Measurements from ENCODE around the gene RBMS1. TPM values are rescaled to one million over a fixed set of nuclear protein-coding genes. Genes with fewer than 3 reads are reported as not detected.

The RBMS1 gene
- total and polyA plus RNA-seq, 2 of the 13 experiments (the other 11 are each of a cell fraction or from before 2014, with no cell fraction given), result 55.5 to 110 TPM

DNA sequence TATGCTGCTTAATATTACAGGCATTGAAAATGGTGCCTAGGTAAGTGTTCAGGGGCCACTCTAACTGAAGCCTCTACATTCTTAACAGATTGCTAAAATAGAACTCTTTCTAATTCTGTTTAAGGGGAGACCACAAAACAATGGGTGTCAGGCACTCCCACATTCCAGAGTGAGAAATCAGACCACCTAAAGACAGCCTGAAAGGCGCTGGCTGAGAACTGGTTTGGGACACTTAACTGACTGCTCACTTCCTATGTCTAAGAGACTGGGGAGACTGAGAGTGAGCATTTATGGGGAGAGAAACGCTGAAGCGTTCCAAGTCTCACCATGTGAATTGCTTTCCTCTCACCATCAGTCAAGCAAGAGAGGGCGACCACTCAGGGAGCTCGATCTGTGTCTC is 184.7 kb downstream of the RBMS1 start:
- no peak overlapping the region for H3K4me3 ChIP-seq (replicated peaks in 1 of 3; ENCODE audit: insufficient read depth in 1 of 3, low read depth in 2 of 3, low read length in 3 of 3)

GRCh38 chr2:160308476-160308875 is 185.1 kb downstream of the RBMS1 start:
- TF ChIP-seq NR0B2 (CRISPR knock-in tag; IDR thresholded peaks at IDR 0.05), result no peak
- TF ChIP-seq MAFK (conservative IDR thresholded peaks at IDR 0.05 in 1 of 2, IDR thresholded peaks at IDR 0.05 in 1 of 2; ENCODE audit: low read length in 2 of 2), result no peak
- TF ChIP-seq ZNF350 (CRISPR knock-in tag; IDR thresholded peaks at IDR 0.05; ENCODE audit: borderline replicate concordance, low read depth), result no peak
- FAIRE-seq (no peak), ATAC-seq (no peak), DNase-seq (ENCODE audit: low spot score) (no peak)
- no peak overlapping the region for H3K4me3 ChIP-seq (replicated peaks in 1 of 3; ENCODE audit: insufficient read depth in 1 of 3, low read depth in 2 of 3, low read length in 3 of 3)
- ChIA-PET CTCF (ENCODE audit: low intra/inter-chr PET ratio, low total read pairs) (no interaction called here), POLR2A (no interaction called here)
- intact Hi-C loops (cut with micrococcal nuclease; ENCODE audit: unreplicated experiment), result no loop called here
- no peaks in the 10 kb centered on the region for H3K4me1 ChIP-seq (ENCODE audit: insufficient read depth, low read length)
- H3K27me3 ChIP-seq (ENCODE audit: control insufficient read depth in 1 of 2, insufficient read depth in 2 of 2, low read length in 2 of 2), result no peaks in the 10 kb centered on the region
- H3K4me2 ChIP-seq (ENCODE audit: low read depth, low read length), result no peak overlapping the region
- H3K79me2 ChIP-seq (ENCODE audit: insufficient read depth, low read length), result no peaks in the 10 kb centered on the region
- no peaks in the 10 kb centered on the region; the same call in 1 of the 2 replicates for H4K20me1 ChIP-seq (ENCODE audit: insufficient read depth, low read length)
- in situ Hi-C loops (cut with HindIII; ENCODE audit: extremely low pct_ligation_motif_present, low pct_unique_long_range_greater_than_20kb), result no loop called here
- BruUV-seq (replicated peaks), result no TSS peak
- H3K9ac ChIP-seq (ENCODE audit: insufficient read depth, low read depth, low read length), result no peak overlapping the region
- WGBS (ENCODE audit: low lambda C conversion rate), result 95% methylated on average over 3 of the region's 3 CpGs
- peaks cover 6 to 37% of the 10 kb centered on the region in 2 experiments for H3K36me3 ChIP-seq (replicated peaks in 1 of 2; ENCODE audit: control insufficient read depth in 1 of 2, insufficient read depth in 2 of 2, low read length in 2 of 2)
- no peak overlapping the region for H3K27ac ChIP-seq (ENCODE audit: extremely low read length, insufficient read depth, low read length)
- no peaks in the 10 kb centered on the region for H3K9me3 ChIP-seq (ENCODE audit: low read length)
- H2AFZ ChIP-seq (ENCODE audit: low read length), result no peak overlapping the region

More for the DNA sequence above, 184.7 kb downstream of the RBMS1 start:
- H2AFZ ChIP-seq (ENCODE audit: low read length), result no peak overlapping the region
- FAIRE-seq, result no peak
- peaks cover 6 to 32% of the 10 kb centered on the region in 2 experiments for H3K36me3 ChIP-seq (replicated peaks in 1 of 2; ENCODE audit: control insufficient read depth in 1 of 2, insufficient read depth in 2 of 2, low read length in 2 of 2)
- H3K79me2 ChIP-seq (ENCODE audit: insufficient read depth, low read length), result no peaks in the 10 kb centered on the region
- H3K27me3 ChIP-seq (ENCODE audit: control insufficient read depth in 1 of 2, insufficient read depth in 2 of 2, low read length in 2 of 2), result no peaks in the 10 kb centered on the region
- in situ Hi-C loops (cut with HindIII; ENCODE audit: extremely low pct_ligation_motif_present, low pct_unique_long_range_greater_than_20kb), result no loop called here
- H3K9ac ChIP-seq (ENCODE audit: insufficient read depth, low read depth, low read length), result no peak overlapping the region
- ATAC-seq, result no peak
- intact Hi-C loops (cut with micrococcal nuclease; ENCODE audit: unreplicated experiment), result no loop called here
- BruUV-seq (replicated peaks), result no TSS peak
- no peak overlapping the region for H3K27ac ChIP-seq (ENCODE audit: extremely low read length, insufficient read depth, low read length)
- H3K4me1 ChIP-seq (ENCODE audit: insufficient read depth, low read length), result no peaks in the 10 kb centered on the region
- no peaks in the 10 kb centered on the region; the same call in 1 of the 2 replicates for H4K20me1 ChIP-seq (ENCODE audit: insufficient read depth, low read length)
- ChIA-PET POLR2A (no interaction called here), CTCF (ENCODE audit: low intra/inter-chr PET ratio, low total read pairs) (no interaction called here)
- DNase-seq (ENCODE audit: low spot score), result no peak
- TF ChIP-seq ZMYM4 (CRISPR knock-in tag; IDR thresholded peaks at IDR 0.05) (no peak), ZNF652 (CRISPR knock-in tag; IDR thresholded peaks at IDR 0.05; ENCODE audit: borderline replicate concordance, low read depth) (no peak), ZNF468 (CRISPR knock-in tag; IDR thresholded peaks at IDR 0.05) (no peak), ZNF160 (CRISPR knock-in tag; IDR thresholded peaks at IDR 0.05) (no peak), ZC3H4 (CRISPR knock-in tag; IDR thresholded peaks at IDR 0.05; ENCODE audit: borderline replicate concordance) (no peak), ZNF441 (CRISPR knock-in tag; IDR thresholded peaks at IDR 0.05; ENCODE audit: borderline replicate concordance) (no peak), CHD4 (IDR thresholded peaks at IDR 0.05; ENCODE audit: borderline replicate concordance, low read length) (no peak)
- TF ChIP-seq, protein P1, sequence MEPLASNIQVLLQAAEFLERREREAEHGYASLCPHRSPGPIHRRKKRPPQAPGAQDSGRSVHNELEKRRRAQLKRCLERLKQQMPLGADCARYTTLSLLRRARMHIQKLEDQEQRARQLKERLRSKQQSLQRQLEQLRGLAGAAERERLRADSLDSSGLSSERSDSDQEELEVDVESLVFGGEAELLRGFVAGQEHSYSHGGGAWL (CRISPR knock-in tag; IDR thresholded peaks at IDR 0.05), result no peak
- TF ChIP-seq, protein P2, sequence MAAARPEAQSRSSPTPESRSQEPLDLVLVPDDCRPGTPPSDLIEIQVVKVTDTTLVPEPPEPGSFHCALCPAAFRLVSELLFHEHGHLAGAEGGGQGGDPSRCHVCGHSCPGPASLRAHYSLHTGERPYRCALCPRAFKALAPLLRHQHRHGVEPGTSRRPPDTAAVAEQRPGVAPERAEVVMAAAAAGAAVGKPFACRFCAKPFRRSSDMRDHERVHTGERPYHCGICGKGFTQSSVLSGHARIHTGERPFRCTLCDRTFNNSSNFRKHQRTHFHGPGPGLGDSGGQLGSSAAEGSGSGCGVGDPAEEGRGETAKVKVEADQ (CRISPR knock-in tag; IDR thresholded peaks at IDR 0.05; ENCODE audit: borderline replicate concordance), result no peak
- 96% methylated on average over 5 of the region's 5 CpGs for WGBS (ENCODE audit: low lambda C conversion rate)
- no peak overlapping the region for H3K4me2 ChIP-seq (ENCODE audit: low read depth, low read length)
- no peaks in the 10 kb centered on the region for H3K9me3 ChIP-seq (ENCODE audit: low read length)

All from HepG2 (cell line).